Measurements from ENCODE around the gene RRAGD. TPM values are rescaled to one million over a fixed set of nuclear protein-coding genes. Genes with fewer than 3 reads are reported as not detected.

RRAGD gene
- total and polyA plus RNA-seq, 2 of the 13 experiments (the other 11 are each of a cell fraction or from before 2014, with no cell fraction given): 0.35 to 0.53 TPM

DNA sequence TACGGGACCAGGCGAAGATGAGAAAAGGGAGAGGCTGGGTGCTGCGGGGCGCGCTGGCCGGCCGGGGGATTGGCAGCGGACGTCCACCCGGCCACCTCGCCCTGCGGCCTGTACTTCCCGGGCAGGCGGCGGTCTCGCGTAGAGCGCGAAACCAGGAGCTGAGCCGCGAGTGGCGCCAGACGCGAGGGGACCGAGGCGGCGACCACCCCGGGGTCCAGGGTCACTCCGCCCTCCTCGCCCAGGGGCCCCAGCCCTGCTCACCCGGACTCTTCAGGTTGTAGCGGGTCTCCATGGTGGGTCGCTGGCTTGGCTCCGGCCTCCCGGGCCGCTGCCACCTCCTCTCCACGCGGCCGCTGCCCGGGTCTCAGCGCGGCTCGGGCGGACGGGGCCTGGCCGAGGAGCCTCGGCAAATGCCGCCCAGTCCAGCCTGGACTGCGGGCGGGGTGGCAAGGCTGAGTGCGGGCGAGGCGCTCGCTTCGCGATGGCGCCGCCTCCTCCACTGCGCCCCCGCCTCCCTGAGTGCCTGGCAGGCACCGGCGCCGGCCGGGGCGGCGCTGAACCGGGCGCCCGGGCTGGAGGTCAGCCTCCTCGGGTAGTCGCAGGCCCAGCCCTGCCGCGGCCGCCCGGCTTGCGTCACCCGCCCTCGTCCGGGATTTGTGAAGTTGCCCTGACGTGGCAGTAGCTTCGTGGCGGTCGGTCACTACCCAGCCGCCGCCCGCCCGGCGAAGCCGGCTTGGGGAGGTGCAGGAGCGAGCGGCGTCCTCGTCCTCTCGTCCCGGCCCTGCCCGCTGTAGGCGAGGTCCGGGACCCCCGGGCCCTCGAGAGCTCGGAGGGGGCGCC lies 59.6 kb downstream of the RRAGD start, which contains the start of gene UBE2J1 (continued):
- TF ChIP-seq KLF9 (CRISPR knock-in tag; IDR thresholded peaks at IDR 0.05; ENCODE audit: low read depth): no peak
- no peak for TF ChIP-seq ZNF773 (CRISPR knock-in tag; IDR thresholded peaks at IDR 0.05; ENCODE audit: borderline replicate concordance)
- TF ChIP-seq, protein P1, sequence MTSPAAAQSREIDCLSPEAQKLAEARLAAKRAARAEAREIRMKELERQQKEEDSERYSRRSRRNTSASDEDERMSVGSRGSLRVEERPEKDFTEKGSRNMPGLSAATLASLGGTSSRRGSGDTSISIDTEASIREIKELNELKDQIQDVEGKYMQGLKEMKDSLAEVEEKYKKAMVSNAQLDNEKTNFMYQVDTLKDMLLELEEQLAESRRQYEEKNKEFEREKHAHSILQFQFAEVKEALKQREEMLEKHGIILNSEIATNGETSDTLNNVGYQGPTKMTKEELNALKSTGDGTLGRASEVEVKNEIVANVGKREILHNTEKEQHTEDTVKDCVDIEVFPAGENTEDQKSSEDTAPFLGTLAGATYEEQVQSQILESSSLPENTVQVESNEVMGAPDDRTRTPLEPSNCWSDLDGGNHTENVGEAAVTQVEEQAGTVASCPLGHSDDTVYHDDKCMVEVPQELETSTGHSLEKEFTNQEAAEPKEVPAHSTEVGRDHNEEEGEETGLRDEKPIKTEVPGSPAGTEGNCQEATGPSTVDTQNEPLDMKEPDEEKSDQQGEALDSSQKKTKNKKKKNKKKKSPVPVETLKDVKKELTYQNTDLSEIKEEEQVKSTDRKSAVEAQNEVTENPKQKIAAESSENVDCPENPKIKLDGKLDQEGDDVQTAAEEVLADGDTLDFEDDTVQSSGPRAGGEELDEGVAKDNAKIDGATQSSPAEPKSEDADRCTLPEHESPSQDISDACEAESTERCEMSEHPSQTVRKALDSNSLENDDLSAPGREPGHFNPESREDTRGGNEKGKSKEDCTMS (CRISPR knock-in tag; conservative IDR thresholded peaks at IDR 0.05): no peak
- 0 out of 2 replicates have a peak, but pooled peaks have one; percentile 59 for TF ChIP-seq ZBTB20 (CRISPR knock-in tag; IDR thresholded peaks at IDR 0.05; ENCODE audit: borderline replicate concordance, low read depth)
- TF ChIP-seq ISX (CRISPR knock-in tag; conservative IDR thresholded peaks at IDR 0.05): 0 out of 2 replicates have a peak, but pooled peaks have one; percentile 47
- TF ChIP-seq ARNT2 (CRISPR knock-in tag; IDR thresholded peaks at IDR 0.05; ENCODE audit: low read depth): peak; percentile 47
- no peak for TF ChIP-seq CHD4 (IDR thresholded peaks at IDR 0.05; ENCODE audit: borderline replicate concordance, low read length)
- no peak for TF ChIP-seq NPAS2 (CRISPR knock-in tag; IDR thresholded peaks at IDR 0.05; ENCODE audit: borderline replicate concordance)
- TF ChIP-seq, protein P2, sequence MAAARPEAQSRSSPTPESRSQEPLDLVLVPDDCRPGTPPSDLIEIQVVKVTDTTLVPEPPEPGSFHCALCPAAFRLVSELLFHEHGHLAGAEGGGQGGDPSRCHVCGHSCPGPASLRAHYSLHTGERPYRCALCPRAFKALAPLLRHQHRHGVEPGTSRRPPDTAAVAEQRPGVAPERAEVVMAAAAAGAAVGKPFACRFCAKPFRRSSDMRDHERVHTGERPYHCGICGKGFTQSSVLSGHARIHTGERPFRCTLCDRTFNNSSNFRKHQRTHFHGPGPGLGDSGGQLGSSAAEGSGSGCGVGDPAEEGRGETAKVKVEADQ (CRISPR knock-in tag; IDR thresholded peaks at IDR 0.05; ENCODE audit: borderline replicate concordance): no peak
- TF ChIP-seq ZNF563 (CRISPR knock-in tag; IDR thresholded peaks at IDR 0.05): peak; percentile 98
- TF ChIP-seq SRSF1 (optimal IDR thresholded peaks at IDR 0.05; ENCODE audit: low read depth, low read length): peak; percentile 20
- TF ChIP-seq ZNF292 (CRISPR knock-in tag; IDR thresholded peaks at IDR 0.05; ENCODE audit: borderline replicate concordance, low read depth): no peak
- TF ChIP-seq RXRB (CRISPR knock-in tag; IDR thresholded peaks at IDR 0.05; ENCODE audit: borderline replicate concordance): peak; percentile 9; the same call in 1 of the 2 replicates
- no peak for TF ChIP-seq SP1 (IDR thresholded peaks at IDR 0.05)
- no peak for TF ChIP-seq SP1 (CRISPR knock-in tag; IDR thresholded peaks at IDR 0.05)
- peak; percentile 36; the same call in 1 of the 2 replicates for TF ChIP-seq ZNF331 (CRISPR knock-in tag; IDR thresholded peaks at IDR 0.05)
- TF ChIP-seq, protein P3, sequence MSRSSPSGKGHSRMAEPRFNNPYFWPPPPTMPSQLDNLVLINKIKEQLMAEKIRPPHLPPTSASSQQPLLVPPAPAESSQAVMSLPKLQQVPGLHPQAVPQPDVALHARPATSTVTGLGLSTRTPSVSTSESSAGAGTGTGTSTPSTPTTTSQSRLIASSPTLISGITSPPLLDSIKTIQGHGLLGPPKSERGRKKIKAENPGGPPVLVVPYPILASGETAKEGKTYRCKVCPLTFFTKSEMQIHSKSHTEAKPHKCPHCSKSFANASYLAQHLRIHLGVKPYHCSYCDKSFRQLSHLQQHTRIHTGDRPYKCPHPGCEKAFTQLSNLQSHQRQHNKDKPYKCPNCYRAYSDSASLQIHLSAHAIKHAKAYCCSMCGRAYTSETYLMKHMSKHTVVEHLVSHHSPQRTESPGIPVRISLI (CRISPR knock-in tag; IDR thresholded peaks at IDR 0.05; ENCODE audit: borderline replicate concordance): no peak
- TF ChIP-seq TEAD2 (CRISPR knock-in tag; IDR thresholded peaks at IDR 0.05): no peak
- no peak for TF ChIP-seq ZNF530 (CRISPR knock-in tag; IDR thresholded peaks at IDR 0.05; ENCODE audit: low read depth)
- TF ChIP-seq SIN3B (IDR thresholded peaks at IDR 0.05; ENCODE audit: low read length): no peak
- TF ChIP-seq, protein P4, sequence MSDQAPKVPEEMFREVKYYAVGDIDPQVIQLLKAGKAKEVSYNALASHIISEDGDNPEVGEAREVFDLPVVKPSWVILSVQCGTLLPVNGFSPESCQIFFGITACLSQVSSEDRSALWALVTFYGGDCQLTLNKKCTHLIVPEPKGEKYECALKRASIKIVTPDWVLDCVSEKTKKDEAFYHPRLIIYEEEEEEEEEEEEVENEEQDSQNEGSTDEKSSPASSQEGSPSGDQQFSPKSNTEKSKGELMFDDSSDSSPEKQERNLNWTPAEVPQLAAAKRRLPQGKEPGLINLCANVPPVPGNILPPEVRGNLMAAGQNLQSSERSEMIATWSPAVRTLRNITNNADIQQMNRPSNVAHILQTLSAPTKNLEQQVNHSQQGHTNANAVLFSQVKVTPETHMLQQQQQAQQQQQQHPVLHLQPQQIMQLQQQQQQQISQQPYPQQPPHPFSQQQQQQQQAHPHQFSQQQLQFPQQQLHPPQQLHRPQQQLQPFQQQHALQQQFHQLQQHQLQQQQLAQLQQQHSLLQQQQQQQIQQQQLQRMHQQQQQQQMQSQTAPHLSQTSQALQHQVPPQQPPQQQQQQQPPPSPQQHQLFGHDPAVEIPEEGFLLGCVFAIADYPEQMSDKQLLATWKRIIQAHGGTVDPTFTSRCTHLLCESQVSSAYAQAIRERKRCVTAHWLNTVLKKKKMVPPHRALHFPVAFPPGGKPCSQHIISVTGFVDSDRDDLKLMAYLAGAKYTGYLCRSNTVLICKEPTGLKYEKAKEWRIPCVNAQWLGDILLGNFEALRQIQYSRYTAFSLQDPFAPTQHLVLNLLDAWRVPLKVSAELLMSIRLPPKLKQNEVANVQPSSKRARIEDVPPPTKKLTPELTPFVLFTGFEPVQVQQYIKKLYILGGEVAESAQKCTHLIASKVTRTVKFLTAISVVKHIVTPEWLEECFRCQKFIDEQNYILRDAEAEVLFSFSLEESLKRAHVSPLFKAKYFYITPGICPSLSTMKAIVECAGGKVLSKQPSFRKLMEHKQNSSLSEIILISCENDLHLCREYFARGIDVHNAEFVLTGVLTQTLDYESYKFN (CRISPR knock-in tag; conservative IDR thresholded peaks at IDR 0.05): 0 out of 2 replicates have a peak, but pooled peaks have one; percentile 21
- TF ChIP-seq FOXO1 (CRISPR knock-in tag; IDR thresholded peaks at IDR 0.05): peak; percentile 5; the same call in 1 of the 2 replicates

Measured in HepG2 (cell line).